IMR-90 (cell line): ENCODE measurements around the gene U2SURP. TPM values are rescaled to one million over a fixed set of nuclear protein-coding genes. Genes with fewer than 3 reads are reported as not detected.

Source experiments
- ATAC-seq: fragments of 200-7000 bp; cut with Tn5 transposase; 2 replicates; pipeline ENCODE4 v1.9.1; 2020; ENCODE audit warnings: low read depth, mild to moderate bottlenecking, moderate library complexity
- BruUV-seq: library from RNA; stranded (reverse); fragments of 400-500 nt; replicated peaks from 2 replicates; lab custom pipeline; 2021; lab: Mats Ljungman, UMichigan
- CTCF ChIA-PET: fragments of 300-600 bp; formaldehyde crosslinking; extraction: SDS; loops from one replicate; lab custom pipeline; 2021; ENCODE audit warnings: antibody characterized with exemption; lab: Yijun Ruan, JAX
- POLR2A ChIA-PET: fragments of 300-600 bp; sonication (Branson Sonifier 250); formaldehyde crosslinking; loops from one replicate; lab custom pipeline; 2022; ENCODE audit warnings: antibody characterized with exemption; ENCODE audit not compliant: unreplicated experiment; lab: Charles Lee
- DNase-seq: peaks from one replicate; pipeline ENCODE4 v3.0.0; 2013
- H2AFZ ChIP-seq: replicated peaks from 2 replicates; pipeline ENCODE3; 2013; ENCODE audit warnings: low read length, mild to moderate bottlenecking; ENCODE audit not compliant: poor library complexity
- H2AK5ac ChIP-seq: 2 replicates; pipeline ENCODE4 v1.6.1; 2013; ENCODE audit warnings: low read depth, low read length, inconsistent platforms
- H2AK9ac ChIP-seq: replicated peaks from 2 replicates; pipeline ENCODE3; 2013; ENCODE audit warnings: mild to moderate bottlenecking, low read depth, low read length, moderate library complexity; ENCODE audit not compliant: poor library complexity
- H2BK120ac ChIP-seq: 2 replicates; pipeline ENCODE4 v1.6.1; 2013; ENCODE audit warnings: low read depth, low read length, inconsistent platforms
- H2BK15ac ChIP-seq: 3 replicates; pipeline ENCODE4 v1.6.1; 2013; ENCODE audit warnings: low read depth, low read length, inconsistent platforms
- H2BK20ac ChIP-seq: 2 replicates; pipeline ENCODE4 v1.6.1; 2013; ENCODE audit warnings: low read depth, mild to moderate bottlenecking, inconsistent platforms, low read length, moderate library complexity
- H2BK5ac ChIP-seq: 2 replicates; pipeline ENCODE4 v1.6.1; 2013; ENCODE audit warnings: mild to moderate bottlenecking, low read depth, low read length, inconsistent platforms; ENCODE audit not compliant: poor library complexity, severe bottlenecking
- H3K14ac ChIP-seq: replicated peaks from 2 replicates; pipeline ENCODE4 v1.6.1; 2013; ENCODE audit warnings: low read depth, low read length, inconsistent platforms
- H3K18ac ChIP-seq: 2 replicates; pipeline ENCODE4 v1.6.1; 2013; ENCODE audit warnings: low read depth, low read length, control low read depth
- H3K23ac ChIP-seq: 2 replicates; pipeline ENCODE4 v1.6.1; 2013; ENCODE audit warnings: low read depth, low read length, inconsistent platforms
- H3K27ac ChIP-seq: 2 replicates; pipeline ENCODE4 v1.5.1; 2013; ENCODE audit warnings: mild to moderate bottlenecking, control low read depth, low read length; ENCODE audit not compliant: insufficient read depth
- H3K27me3 ChIP-seq: 2 replicates; pipeline ENCODE4 v1.6.1; 2013; ENCODE audit warnings: low read length; ENCODE audit not compliant: control insufficient read depth, insufficient read depth
- H3K36me3 ChIP-seq: 2 replicates; pipeline ENCODE4 v1.6.1; 2013; ENCODE audit warnings: low read length, mixed read lengths; ENCODE audit not compliant: control insufficient read depth, insufficient read depth
- H3K4ac ChIP-seq: 2 replicates; pipeline ENCODE4 v1.6.1; 2013; ENCODE audit warnings: low read depth, low read length, inconsistent platforms
- H3K4me1 ChIP-seq: 2 replicates; pipeline ENCODE4 v1.6.1; 2013; ENCODE audit warnings: low read length, mixed read lengths; ENCODE audit not compliant: control insufficient read depth, insufficient read depth
- H3K4me2 ChIP-seq: 2 replicates; pipeline ENCODE4 v1.6.1; 2013; ENCODE audit warnings: low read depth, mild to moderate bottlenecking, control low read depth, low read length, moderate library complexity
- H3K4me3 ChIP-seq: 2 replicates; pipeline ENCODE4 v1.5.1; 2013; ENCODE audit warnings: low read depth, mild to moderate bottlenecking, control low read depth, low read length, moderate library complexity; ENCODE audit not compliant: insufficient read depth
- H3K56ac ChIP-seq: 2 replicates; pipeline ENCODE4 v1.6.1; 2013; ENCODE audit warnings: low read length, inconsistent platforms; ENCODE audit not compliant: insufficient read depth; ENCODE audit errors: extremely low read depth
- H3K79me1 ChIP-seq, 2 experiments: 2 replicates each; pipeline ENCODE4 v1.6.1; 2013; ENCODE audit warnings: low read length in 2 of 2, inconsistent platforms in 1 of 2, low read depth in 1 of 2
- H3K9ac ChIP-seq: 2 replicates; pipeline ENCODE4 v1.6.1; 2013; ENCODE audit warnings: low read depth, low read length, control low read depth
- H3K9me1 ChIP-seq: 2 replicates; pipeline ENCODE4 v1.6.1; 2013; ENCODE audit warnings: low read length, inconsistent platforms; ENCODE audit not compliant: insufficient read depth
- H3K9me3 ChIP-seq: 2 replicates; pipeline ENCODE4 v1.6.1; 2013; ENCODE audit warnings: low read length; ENCODE audit not compliant: control insufficient read depth, insufficient read depth
- H4K20me1 ChIP-seq: 2 replicates; pipeline ENCODE4 v1.6.1; 2013; ENCODE audit warnings: low read length, inconsistent platforms; ENCODE audit not compliant: insufficient read depth
- H4K5ac ChIP-seq: 2 replicates; pipeline ENCODE4 v1.6.1; 2013; ENCODE audit warnings: mild to moderate bottlenecking, low read depth, low read length, control low read depth
- H4K8ac ChIP-seq, 2 experiments: 2 replicates each; pipeline ENCODE4 v1.6.1; 2013; ENCODE audit warnings: low read depth in 2 of 2, low read length in 2 of 2, control low read depth in 1 of 2, inconsistent platforms in 1 of 2
- H4K91ac ChIP-seq: 2 replicates; pipeline ENCODE4 v1.6.1; 2013; ENCODE audit warnings: low read depth, low read length, inconsistent platforms; ENCODE audit not compliant: insufficient read depth
- CEBPB ChIP-seq: IDR thresholded peaks from 2 replicates; pipeline ENCODE4 v1.6.1; 2012; ENCODE audit warnings: low read depth, low read length, improper control_type of control experiment
- FOS ChIP-seq: fragments of 150-350 bp; IDR thresholded peaks from 2 replicates; pipeline ENCODE4 v1.6.1; 2016; ENCODE audit warnings: low read depth, low read length
- MAFK ChIP-seq: IDR thresholded peaks from 2 replicates; pipeline ENCODE4 v1.6.1; 2012; ENCODE audit warnings: low read depth, low read length, improper control_type of control experiment
- MAZ ChIP-seq: IDR thresholded peaks from 2 replicates; pipeline ENCODE4 v1.6.1; 2012; ENCODE audit warnings: low read depth, mild to moderate bottlenecking, low read length, improper control_type of control experiment, moderate library complexity, borderline replicate concordance
- MXI1 ChIP-seq: IDR thresholded peaks from 2 replicates; pipeline ENCODE4 v1.6.1; 2012; ENCODE audit warnings: low read depth, mild to moderate bottlenecking, low read length, moderate library complexity, borderline replicate concordance
- NFE2L2 ChIP-seq: fragments of 150-350 bp; IDR thresholded peaks from 2 replicates; pipeline ENCODE4 v1.6.1; 2016; ENCODE audit warnings: low read depth, mild to moderate bottlenecking, low read length
- RAD21 ChIP-seq: IDR thresholded peaks from 2 replicates; pipeline ENCODE4 v1.6.1; 2012; ENCODE audit warnings: low read length, improper control_type of control experiment
- RCOR1 ChIP-seq: IDR thresholded peaks from 2 replicates; pipeline ENCODE4 v1.6.1; 2012; ENCODE audit warnings: mild to moderate bottlenecking, low read length, improper control_type of control experiment; ENCODE audit not compliant: insufficient replicate concordance
- SMC3 ChIP-seq: fragments of 150-350 bp; IDR thresholded peaks from 2 replicates; pipeline ENCODE4 v1.6.1; 2016; ENCODE audit warnings: low read depth, mild to moderate bottlenecking, antibody characterized with exemption, low read length, moderate library complexity
- WGBS, 2 experiments: methylation state at CpG; one replicate each; pipeline versions ENCODE4 v1.1.5 to v1.1.7; 2013; ENCODE audit warnings: missing lambda C conversion rate in 2 of 2; ENCODE audit not compliant: insufficient read length in 1 of 2; ENCODE audit errors: extremely low coverage in 2 of 2; 5-methylcytosine and 5-hydroxymethylcytosine counted together
- dilution Hi-C: fragments of 300-500 bp; cut with HindIII; formaldehyde crosslinking; loops from one replicate; pipeline ENCODE4 v1.14.3; 2018; ENCODE audit warnings: low sequenced_read_pairs; ENCODE audit not compliant: unreplicated experiment
- in situ Hi-C: fragments of 300-500 bp; cut with MboI; formaldehyde crosslinking; loops from 3 replicates; pipeline ENCODE4 v1.14.3; 2019; ENCODE audit warnings: low sequenced_read_pairs, inconsistent platforms, mixed read lengths
- intact Hi-C: fragments of 100-400 bp; cut with micrococcal nuclease; formaldehyde crosslinking; loops from 2 replicates; pipeline ENCODE4 v1.10.0; 2022
- polyA plus RNA-seq, 3 experiments: library from polyadenylated mRNA; depleted of rRNA; stranded (reverse); fragments of >200 nt; gene quantifications; 2 replicates each; pipeline ENCODE4 v1.2.3, GENCODE V29; 2012; ENCODE audit warnings: low replicate concordance in 1 of 3
- total RNA-seq: library from RNA; depleted of rRNA; stranded (reverse); fragments of >200 nt; gene quantifications from 2 replicates; pipeline ENCODE4 v1.2.3, GENCODE V29; 2012
- TF ChIP-seq, protein P1 (sequence below): fragments of 150-350 bp; IDR thresholded peaks from 2 replicates; pipeline ENCODE4 v1.6.1; 2017; ENCODE audit warnings: mild to moderate bottlenecking, antibody characterized with exemption, low read length, low read depth

The U2SURP gene
- total and polyA plus RNA-seq, 2 of the 4 experiments (the other 2 are of a cell fraction), result 24.8 to 29.4 TPM

DNA sequence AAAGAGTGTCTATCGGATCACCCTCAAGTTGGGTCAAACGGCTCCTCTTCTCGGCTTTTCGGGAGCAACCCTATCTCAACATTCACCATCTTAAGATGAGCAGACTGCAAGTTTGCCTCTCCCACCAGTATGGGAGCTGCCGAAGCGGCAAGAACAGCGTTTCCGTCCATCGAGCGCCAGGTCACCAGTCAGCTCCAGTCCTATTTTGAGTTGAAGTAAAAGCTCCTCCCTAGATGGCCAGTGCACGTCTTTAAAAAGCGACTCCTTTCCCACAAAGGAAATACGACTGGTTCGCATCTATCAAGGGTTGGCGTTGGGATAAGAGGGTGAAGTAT is 369 bp upstream of the U2SURP start:
- intact Hi-C loops (loop anchor here (5.0 kb wide), 1 partner anchor 424 kb away; the partner anchor contains the start of gene ATR), dilution Hi-C loops (no loop called here), in situ Hi-C loops (no loop called here)
- Histone ChIP-seq H3K4me3 (peak overlapping the region; percentile 76), H4K5ac (peak overlapping the region; percentile 86), H2BK5ac (peak overlapping the region; percentile 89), H3K9ac (peak overlapping the region; percentile 93), H2BK120ac (peak overlapping the region; percentile 68), H4K91ac (peak overlapping the region; percentile 68), H4K20me1 (peaks cover 16% of the 10 kb centered on the region), H4K8ac (peak overlapping the region; percentile 74 to 95), H3K9me3 (no peaks in the 10 kb centered on the region), H3K56ac (peak overlapping the region; percentile 92), H3K27me3 (no peaks in the 10 kb centered on the region), H3K4me1 (peaks cover 3% of the 10 kb centered on the region; the same call in 1 of the 2 replicates), H2AK5ac (peak overlapping the region; percentile 58), H2BK20ac (no peak overlapping the region), H3K9me1 (no peaks in the 10 kb centered on the region; the same call in 1 of the 2 replicates), H3K14ac (peak overlapping the region; percentile 96), H3K27ac (peak overlapping the region; percentile 94), H3K4me2 (peak overlapping the region; percentile 94), H3K23ac (peak overlapping the region; percentile 98), H2AFZ (peak overlapping the region; percentile 90), H3K79me1 (peaks cover 7 to 16% of the 10 kb centered on the region in 2 experiments; a peak in 2 of 4 replicates), H3K4ac (peak overlapping the region; percentile 89), H3K36me3 (no peaks in the 10 kb centered on the region), H2BK15ac (peak overlapping the region; percentile 34; the same call in 2 of the 3 replicates), H3K18ac (peak overlapping the region; percentile 80), H2AK9ac (peak overlapping the region; percentile 93)
- ATAC-seq (peak; percentile 62), DNase-seq (no peak)
- TSS peak; percentile 99 for BruUV-seq
- CTCF ChIA-PET, result interaction anchor here (0.6 to 1.0 kb wide), 3 partner anchors 14 to 173 kb away, joined by 3 to 4 read pairs (median 3); no protein-coding TSS in a partner anchor
- no peak for TF ChIP-seq FOS
- no peak for TF ChIP-seq MAFK
- TF ChIP-seq MXI1, result no peak
- TF ChIP-seq, protein P1, sequence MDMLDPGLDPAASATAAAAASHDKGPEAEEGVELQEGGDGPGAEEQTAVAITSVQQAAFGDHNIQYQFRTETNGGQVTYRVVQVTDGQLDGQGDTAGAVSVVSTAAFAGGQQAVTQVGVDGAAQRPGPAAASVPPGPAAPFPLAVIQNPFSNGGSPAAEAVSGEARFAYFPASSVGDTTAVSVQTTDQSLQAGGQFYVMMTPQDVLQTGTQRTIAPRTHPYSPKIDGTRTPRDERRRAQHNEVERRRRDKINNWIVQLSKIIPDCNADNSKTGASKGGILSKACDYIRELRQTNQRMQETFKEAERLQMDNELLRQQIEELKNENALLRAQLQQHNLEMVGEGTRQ, result no peak
- no peak for TF ChIP-seq SMC3
- TF ChIP-seq RAD21, result no peak
- TF ChIP-seq RCOR1, result no peak
- no peak for TF ChIP-seq MAZ
- TF ChIP-seq CEBPB, result no peak
- TF ChIP-seq NFE2L2, result no peak
- POLR2A ChIA-PET, result interaction anchor here (0.5 to 0.8 kb wide), 4 partner anchors 10 to 564 kb away, joined by 3 to 9 read pairs (median 5); no protein-coding TSS in a partner anchor
- 0% methylated on average over 4 of the region's 15 CpGs; no CpG with 5 or more reads in 1 of the 2 experiments for WGBS, 2 experiments
